Testis (tissue), 2 donors: ENCODE results near the gene SLFN13.

ENCODE experiments used
- POLR2A ChIP-seq: fragments of 450-650 bp; IDR thresholded peaks from one replicate; pipeline ENCODE4 v1.6.1; 2017; ENCODE audit warnings: antibody characterized with exemption, mild to moderate bottlenecking, moderate library complexity
- TF ChIP-seq, protein P1 (sequence below), 3 experiments: fragments of 450-650 bp in 2 of 3; fragments of 200-600 bp in 1 of 3; sonication (generic) in 1 of 3; IDR thresholded peaks; one replicate each; pipeline ENCODE4 v1.5.1; 2016 to 2019; ENCODE audit warnings: antibody characterized with exemption in 3 of 3, mild to moderate bottlenecking in 2 of 3, moderate library complexity in 1 of 3

- TF ChIP-seq, protein P1, sequence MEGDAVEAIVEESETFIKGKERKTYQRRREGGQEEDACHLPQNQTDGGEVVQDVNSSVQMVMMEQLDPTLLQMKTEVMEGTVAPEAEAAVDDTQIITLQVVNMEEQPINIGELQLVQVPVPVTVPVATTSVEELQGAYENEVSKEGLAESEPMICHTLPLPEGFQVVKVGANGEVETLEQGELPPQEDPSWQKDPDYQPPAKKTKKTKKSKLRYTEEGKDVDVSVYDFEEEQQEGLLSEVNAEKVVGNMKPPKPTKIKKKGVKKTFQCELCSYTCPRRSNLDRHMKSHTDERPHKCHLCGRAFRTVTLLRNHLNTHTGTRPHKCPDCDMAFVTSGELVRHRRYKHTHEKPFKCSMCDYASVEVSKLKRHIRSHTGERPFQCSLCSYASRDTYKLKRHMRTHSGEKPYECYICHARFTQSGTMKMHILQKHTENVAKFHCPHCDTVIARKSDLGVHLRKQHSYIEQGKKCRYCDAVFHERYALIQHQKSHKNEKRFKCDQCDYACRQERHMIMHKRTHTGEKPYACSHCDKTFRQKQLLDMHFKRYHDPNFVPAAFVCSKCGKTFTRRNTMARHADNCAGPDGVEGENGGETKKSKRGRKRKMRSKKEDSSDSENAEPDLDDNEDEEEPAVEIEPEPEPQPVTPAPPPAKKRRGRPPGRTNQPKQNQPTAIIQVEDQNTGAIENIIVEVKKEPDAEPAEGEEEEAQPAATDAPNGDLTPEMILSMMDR (IDR thresholded peaks at IDR 0.05) = no peak
- TF ChIP-seq POLR2A = no peak
Observed at GRCh38 chr17:35447499-35447898, 1.1 kb downstream of the SLFN13 start.
